SK-N-SH (cell line): ENCODE results near the gene GCLC. TPM values are rescaled to one million over a fixed set of nuclear protein-coding genes. Genes with fewer than 3 reads are reported as not detected.

Experiments
- CTCF ChIA-PET: fragments of 300-600, 350-600 bp; formaldehyde crosslinking; extraction: SDS; loops from one replicate; lab custom pipeline; 2021; lab: Yijun Ruan, JAX
- POLR2A ChIA-PET: fragments of 350-600 bp; sonication (Branson Sonifier 250); formaldehyde crosslinking; extraction: SDS; loops from one replicate; lab custom pipeline; 2020; ENCODE audit warnings: antibody characterized with exemption, inconsistent platforms; lab: Yijun Ruan, JAX
- DNase-seq: peaks from one replicate; pipeline ENCODE4 v3.0.0; 2012
- H2AFZ ChIP-seq: fragments of 200-600 bp; sonication (generic); 2 replicates; pipeline ENCODE4 v1.8.1; 2016; ENCODE audit warnings: antibody characterized with exemption, mild to moderate bottlenecking, low read depth
- H3F3A ChIP-seq: fragments of 200-600 bp; sonication (generic); replicated peaks from 2 replicates; pipeline ENCODE3; 2016; ENCODE audit warnings: antibody characterized with exemption, mild to moderate bottlenecking; ENCODE audit not compliant: insufficient read depth
- H3K27ac ChIP-seq, 2 experiments: fragments of 200-500 bp in 1 of 2; fragments of 200-600 bp in 1 of 2; sonication (Bioruptor generic) in 1 of 2; sonication (generic), shearing (Covaris generic) in 1 of 2; 2 replicates each; pipeline versions ENCODE4 v1.5.1 to v1.6.1; 2014 to 2016; ENCODE audit warnings: low read depth in 2 of 2, inconsistent platforms in 1 of 2, low read length in 1 of 2, mild to moderate bottlenecking in 1 of 2, mixed read lengths in 1 of 2
- H3K27me3 ChIP-seq: fragments of 200-600 bp; sonication (generic), shearing (Covaris generic); 2 replicates; pipeline ENCODE4 v1.6.1; 2016; ENCODE audit warnings: mixed run types; ENCODE audit not compliant: insufficient read depth
- H3K36me3 ChIP-seq, 2 experiments: fragments of 200-500 bp in 1 of 2; fragments of 200-600 bp in 1 of 2; sonication (Bioruptor generic) in 1 of 2; sonication (generic) in 1 of 2; replicated peaks in 1 of 2; 2 replicates each; pipeline versions ENCODE3 to v1.5.1; 2014 to 2016; ENCODE audit warnings: low read length in 1 of 2, mild to moderate bottlenecking in 1 of 2; ENCODE audit not compliant: insufficient read depth in 2 of 2, control insufficient read depth in 1 of 2
- H3K4me1 ChIP-seq, 2 experiments: fragments of 200-500 bp in 1 of 2; fragments of 200-600 bp in 1 of 2; sonication (Bioruptor generic) in 1 of 2; sonication (generic), shearing (Covaris generic) in 1 of 2; 2 replicates each; pipeline versions ENCODE4 v1.5.1 to v1.6.1; 2014 to 2016; ENCODE audit warnings: low read depth in 1 of 2, low read length in 1 of 2, mixed run types in 1 of 2; ENCODE audit not compliant: insufficient read depth in 2 of 2, control insufficient read depth in 1 of 2
- H3K4me2 ChIP-seq: fragments of 200-600 bp; sonication (generic), shearing (Covaris generic); 2 replicates; pipeline ENCODE4 v1.6.1; 2017; ENCODE audit warnings: mixed run types
- H3K4me3 ChIP-seq, 2 experiments: fragments of 200-500 bp in 1 of 2; fragments of 200-600 bp in 1 of 2; sonication (Bioruptor generic) in 1 of 2; sonication (generic), shearing (Covaris generic) in 1 of 2; 2 replicates each; pipeline versions ENCODE4 v1.5.1 to v1.8.1; 2014 to 2016; ENCODE audit warnings: low read depth in 2 of 2, inconsistent platforms in 1 of 2, low read length in 1 of 2, mild to moderate bottlenecking in 1 of 2, mixed read lengths in 1 of 2, moderate library complexity in 1 of 2
- H3K79me2 ChIP-seq: fragments of 200-600 bp; sonication (generic); 2 replicates; pipeline ENCODE4 v1.8.1; 2017; ENCODE audit warnings: mild to moderate bottlenecking; ENCODE audit not compliant: insufficient read depth
- H3K9ac ChIP-seq: fragments of 200-600 bp; sonication (generic); 2 replicates; pipeline ENCODE4 v1.6.1; 2017; ENCODE audit warnings: mixed run types
- H3K9me2 ChIP-seq: fragments of 200-600 bp; sonication (generic); 2 replicates; pipeline ENCODE4 v1.6.1; 2017; ENCODE audit warnings: mixed run types
- H3K9me3 ChIP-seq: fragments of 200-600 bp; sonication (generic); 2 replicates; pipeline ENCODE4 v1.6.1; 2017; ENCODE audit warnings: mixed run types, mild to moderate bottlenecking, moderate library complexity
- H4K20me1 ChIP-seq: fragments of 200-600 bp; sonication (generic); 2 replicates; pipeline ENCODE4 v1.6.1; 2017; ENCODE audit warnings: mild to moderate bottlenecking, mixed run types; ENCODE audit not compliant: insufficient read depth
- ELF1 ChIP-seq: IDR thresholded peaks from 2 replicates; pipeline ENCODE4 v1.4.0; 2012
- FOXJ3 ChIP-seq: sonication (generic); formaldehyde crosslinking; IDR thresholded peaks from 2 replicates; pipeline ENCODE4 v1.5.1; 2020; ENCODE audit warnings: mild to moderate bottlenecking, missing genetic modification reagents
- GATA2 ChIP-seq: sonication (generic); formaldehyde crosslinking; IDR thresholded peaks from 2 replicates; pipeline ENCODE4 v1.5.0; 2020; ENCODE audit warnings: mild to moderate bottlenecking, missing genetic modification reagents
- MEF2A ChIP-seq: IDR thresholded peaks from 2 replicates; pipeline ENCODE4 v1.4.0; 2012; ENCODE audit warnings: low read depth, borderline replicate concordance
- MXI1 ChIP-seq: IDR thresholded peaks from 2 replicates; pipeline ENCODE4 v1.6.1; 2012; ENCODE audit warnings: mild to moderate bottlenecking, low read depth, low read length, improper control_type of control experiment
- NFIC ChIP-seq: IDR thresholded peaks from 2 replicates; pipeline ENCODE4 v1.4.0; 2012; ENCODE audit warnings: borderline replicate concordance
- SIN3A ChIP-seq: IDR thresholded peaks from 2 replicates; pipeline ENCODE4 v1.6.1; 2012; ENCODE audit warnings: low read depth, mild to moderate bottlenecking, low read length, moderate library complexity, borderline replicate concordance
- YY1 ChIP-seq: IDR thresholded peaks from 2 replicates; pipeline ENCODE4 v1.4.0; 2012; ENCODE audit warnings: low read depth, mild to moderate bottlenecking
- whole genome bisulfite sequencing: methylation state at CpG from one replicate; pipeline ENCODE4 v1.1.6; 2017; ENCODE audit warnings: low lambda C conversion rate; 5-methylcytosine and 5-hydroxymethylcytosine counted together
- polyA plus RNA-seq, 3 experiments: library from polyadenylated mRNA; depleted of rRNA; stranded (reverse); fragments of >200 nt; gene quantifications; 2 replicates each; pipeline ENCODE4 v1.2.3, GENCODE V29; 2012
- TF ChIP-seq, protein P1 (sequence below): IDR thresholded peaks from 2 replicates; pipeline ENCODE4; 2012

GCLC gene
- polyA plus RNA-seq, 1 of the 3 experiments (the other 2 are of a cell fraction), result 7.5 TPM

DNA sequence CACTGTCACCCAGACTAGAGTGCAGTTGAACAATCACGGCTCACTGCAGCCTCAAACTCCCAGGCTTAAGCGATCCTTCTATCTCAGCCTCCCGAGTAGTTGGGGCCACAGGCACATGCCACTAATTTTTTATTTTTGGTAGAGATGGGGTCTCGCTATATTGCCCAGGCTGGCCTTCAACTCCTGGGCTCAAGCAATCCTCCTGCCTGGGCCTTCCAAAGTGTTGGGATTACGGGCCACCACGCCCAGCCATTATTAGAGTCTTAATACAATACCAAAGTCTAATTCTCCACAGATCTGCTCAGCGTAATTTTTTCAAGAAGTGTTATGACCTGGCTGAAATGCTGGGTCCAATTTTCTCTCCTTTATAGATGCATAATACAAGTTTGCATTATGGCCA is 3.0 kb downstream of the GCLC start:
- no peak overlapping the region for H2AFZ ChIP-seq
- ChIA-PET CTCF (interaction anchor here (1.3 to 1.4 kb wide), 2 partner anchors 16 to 49 kb away, joined by 3 to 8 read pairs; no protein-coding TSS in a partner anchor), POLR2A (no interaction called here)
- no peak overlapping the region for H3K9ac ChIP-seq
- no peaks in the 10 kb centered on the region for H3K36me3 ChIP-seq
- no peak for TF ChIP-seq ELF1
- no peak overlapping the region for H3K4me3 ChIP-seq
- H3K79me2 ChIP-seq, result peaks cover 7% of the 10 kb centered on the region
- 93% methylated on average over 7 of the region's 7 CpGs for WGBS
- no peaks in the 10 kb centered on the region for H4K20me1 ChIP-seq
- H3K4me1 ChIP-seq, result peaks cover 6 to 7% of the 10 kb centered on the region in 2 experiments; a peak in 3 of 4 replicates
- H3K9me2 ChIP-seq, result no peaks in the 10 kb centered on the region
- H3K27me3 ChIP-seq, result no peaks in the 10 kb centered on the region
- DNase-seq, result no peak
- H3F3A ChIP-seq, result no peaks in the 10 kb centered on the region
- no peaks in the 10 kb centered on the region for H3K9me3 ChIP-seq
- H3K27ac ChIP-seq, result no peak overlapping the region
- no peak overlapping the region for H3K4me2 ChIP-seq

DNA sequence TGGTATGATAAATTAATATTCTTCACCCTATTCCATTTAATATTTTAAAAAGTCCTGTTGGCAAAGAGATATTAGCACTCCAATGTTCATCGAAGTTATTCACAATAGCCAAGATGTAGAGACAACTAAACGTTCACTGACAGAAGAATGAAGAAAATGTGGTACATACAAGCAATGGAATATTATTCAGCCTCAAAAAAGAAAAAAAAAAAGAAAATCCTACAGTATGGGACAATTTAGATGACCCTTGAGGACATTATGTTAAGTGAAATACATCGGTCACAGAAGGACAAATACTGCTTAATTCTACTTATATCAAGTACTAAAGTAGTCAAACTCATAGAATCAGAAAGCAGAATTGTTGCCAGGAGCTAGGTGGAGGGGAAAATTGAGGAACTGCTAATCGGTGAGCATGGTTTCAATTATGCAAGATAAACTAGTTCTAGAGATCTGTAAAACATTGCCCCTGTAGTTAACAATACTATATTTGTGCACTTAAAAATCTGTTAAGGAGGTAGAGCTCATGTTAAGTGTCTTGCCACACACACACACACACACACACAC is 4.7 kb downstream of the GCLC start:
- TF ChIP-seq, protein P1, sequence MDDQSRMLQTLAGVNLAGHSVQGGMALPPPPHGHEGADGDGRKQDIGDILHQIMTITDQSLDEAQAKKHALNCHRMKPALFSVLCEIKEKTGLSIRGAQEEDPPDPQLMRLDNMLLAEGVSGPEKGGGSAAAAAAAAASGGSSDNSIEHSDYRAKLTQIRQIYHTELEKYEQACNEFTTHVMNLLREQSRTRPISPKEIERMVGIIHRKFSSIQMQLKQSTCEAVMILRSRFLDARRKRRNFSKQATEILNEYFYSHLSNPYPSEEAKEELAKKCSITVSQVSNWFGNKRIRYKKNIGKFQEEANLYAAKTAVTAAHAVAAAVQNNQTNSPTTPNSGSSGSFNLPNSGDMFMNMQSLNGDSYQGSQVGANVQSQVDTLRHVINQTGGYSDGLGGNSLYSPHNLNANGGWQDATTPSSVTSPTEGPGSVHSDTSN, result no peak
- TF ChIP-seq MEF2A (no peak), GATA2 (CRISPR knock-in tag) (no peak), MXI1 (no peak)
- H3F3A ChIP-seq, result no peaks in the 10 kb centered on the region
- H3K36me3 ChIP-seq, result no peaks in the 10 kb centered on the region
- H3K9ac ChIP-seq, result no peak overlapping the region
- no peak overlapping the region for H3K4me2 ChIP-seq
- H3K79me2 ChIP-seq, result peaks cover 7% of the 10 kb centered on the region
- H3K27ac ChIP-seq, result no peak overlapping the region
- ChIA-PET CTCF (interaction anchor here (0.9 kb wide), 1 partner anchor 19 kb away, joined by 3 read pairs; no protein-coding TSS in a partner anchor), POLR2A (no interaction called here)
- H3K4me3 ChIP-seq, result no peak overlapping the region
- no peak for DNase-seq
- no peak overlapping the region for H2AFZ ChIP-seq
- WGBS, result 86% methylated on average over 4 of the region's 4 CpGs
- H4K20me1 ChIP-seq, result no peaks in the 10 kb centered on the region
- H3K9me3 ChIP-seq, result no peaks in the 10 kb centered on the region
- H3K4me1 ChIP-seq, result peaks cover 6 to 7% of the 10 kb centered on the region in 2 experiments; a peak in 3 of 4 replicates
- H3K27me3 ChIP-seq, result no peaks in the 10 kb centered on the region
- H3K9me2 ChIP-seq, result no peaks in the 10 kb centered on the region

DNA sequence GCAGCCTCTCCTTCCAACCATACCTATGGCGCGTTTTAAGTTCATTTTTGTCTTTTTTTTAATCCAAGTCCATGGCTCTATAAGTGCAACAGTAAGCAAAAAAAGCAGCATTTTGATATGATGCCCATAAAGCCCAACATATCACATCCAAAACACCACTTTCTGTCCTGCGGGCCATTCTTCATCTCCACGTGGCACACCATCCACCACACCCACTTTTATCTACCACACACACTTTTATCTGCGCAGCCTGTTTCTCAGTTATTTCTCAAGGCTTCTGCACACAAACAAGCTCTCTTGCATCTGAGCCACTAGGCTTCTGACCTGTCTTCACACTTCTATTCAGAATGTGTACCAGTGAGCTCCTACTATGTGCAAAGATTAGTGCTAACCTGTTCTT is 5.3 kb downstream of the GCLC start:
- no peak for DNase-seq
- no peak overlapping the region for H3K9ac ChIP-seq
- no peaks in the 10 kb centered on the region for H3K36me3 ChIP-seq
- H2AFZ ChIP-seq, result no peak overlapping the region
- H3K27ac ChIP-seq, result no peak overlapping the region
- H3K4me1 ChIP-seq, result peaks cover 6 to 7% of the 10 kb centered on the region in 2 experiments; a peak in 3 of 4 replicates
- TF ChIP-seq, protein P1, result no peak
- no peak for TF ChIP-seq SIN3A
- TF ChIP-seq NFIC, result no peak
- TF ChIP-seq YY1, result no peak
- no peak for TF ChIP-seq FOXJ3
- TF ChIP-seq, all 33 proteins: peak for 0
- H3K27me3 ChIP-seq, result no peaks in the 10 kb centered on the region
- H3K4me2 ChIP-seq, result no peak overlapping the region
- ChIA-PET POLR2A (no interaction called here), CTCF (no interaction called here)
- no peaks in the 10 kb centered on the region for H3F3A ChIP-seq
- WGBS, result 98% methylated on average over 5 of the region's 5 CpGs
- peaks cover 7% of the 10 kb centered on the region for H3K79me2 ChIP-seq
- H4K20me1 ChIP-seq, result no peaks in the 10 kb centered on the region
- no peak overlapping the region for H3K4me3 ChIP-seq
- H3K9me2 ChIP-seq, result no peaks in the 10 kb centered on the region
- no peaks in the 10 kb centered on the region for H3K9me3 ChIP-seq
